Ovary (tissue), 9 donors: ENCODE results near the gene SGMS1. TPM values are rescaled to one million over a fixed set of nuclear protein-coding genes. Genes with fewer than 3 reads are reported as not detected.

ENCODE experiments used
- DNase-seq, 5 donors: peaks; one replicate each; pipeline ENCODE4 v3.0.0-alpha.2; 2019 to 2020
- H3K27ac ChIP-seq, 2 donors: fragments of 200-600 bp; one replicate each; pipeline versions ENCODE4 v1.5.1 to v1.8.0; 2019 to 2022
- H3K27me3 ChIP-seq: fragments of 200-600 bp; one replicate; pipeline ENCODE4 v1.8.0; 2022
- H3K36me3 ChIP-seq: fragments of 200-600 bp; sonication (generic); one replicate; pipeline ENCODE4 v1.5.1; 2019
- H3K4me1 ChIP-seq: one replicate; pipeline ENCODE4 v1.8.1; 2013; ENCODE audit warnings: mild to moderate bottlenecking, moderate library complexity; ENCODE audit not compliant: insufficient read depth
- H3K4me3 ChIP-seq: fragments of 200-600 bp; sonication (generic); one replicate; pipeline ENCODE4 v1.5.1; 2017
- H3K9me3 ChIP-seq, 2 donors: fragments of 200-600 bp in 1 of 2; sonication (generic) in 1 of 2; one replicate each; pipeline versions ENCODE4 v1.5.1 to v1.8.1; 2013 to 2019; ENCODE audit warnings: mild to moderate bottlenecking in 1 of 2, moderate library complexity in 1 of 2
- CTCF ChIP-seq, 3 donors: fragments of 450-650 bp in 2 of 3; fragments of 200-600 bp in 1 of 3; IDR thresholded peaks; one replicate each; pipeline versions ENCODE4 v1.5.1 to v1.8.0; 2016 to 2022; ENCODE audit warnings: antibody characterized with exemption in 3 of 3, mild to moderate bottlenecking in 1 of 3
- EP300 ChIP-seq: sonication (generic); formaldehyde crosslinking; IDR thresholded peaks from one replicate; pipeline ENCODE4 v1.6.1; 2017; ENCODE audit warnings: antibody characterized with exemption
- POLR2A ChIP-seq: fragments of 450-650 bp; IDR thresholded peaks from one replicate; pipeline ENCODE4 v1.6.1; 2017; ENCODE audit warnings: antibody characterized with exemption, mild to moderate bottlenecking, moderate library complexity
- WGBS, 3 donors: extraction: QIAGEN DNeasy Blood & Tissue Kit in 1 of 3; methylation state at CpG; one replicate each; pipeline versions ENCODE4 v1.1.5 to v1.1.7; 2013 to 2017; 5-methylcytosine and 5-hydroxymethylcytosine counted together
- intact Hi-C, 4 donors: fragments of 100-400 bp; cut with DNase I; formaldehyde crosslinking; loops; one replicate each; pipeline versions ENCODE4 v1.11.0 to v1.15.1; 2022 to 2023
- polyA plus RNA-seq, 2 donors: library from polyadenylated mRNA; stranded (reverse); fragments of 200-250 nt in 1 of 2; fragments of 350-450 nt in 1 of 2; fragmentation: Illumina TruSeq in 1 of 2; extraction: RNeasy Lipid Tissue Mini Kit (QIAGEN cat#74804) in 1 of 2; gene quantifications; one replicate each; pipeline ENCODE4 v1.2.3, GENCODE V29; 2013 to 2014
- total RNA-seq, 7 donors: library from RNA; depleted of rRNA in 2 of 7; stranded (reverse); fragments of >200 nt in 2 of 7; fragmentation: NEBNext Ultra II Directional in 3 of 7; extraction: Animal tissue kit (Norgen Biotek cat#: 25700) in 3 of 7; gene quantifications; one replicate each; pipeline versions ENCODE4 v1.1.0 to v1.2.4, GENCODE V29; 2016 to 2023
- donor health status: DM: no; HTN: no; CAD: no; lungs with moderate emphysema.
- donor health status: DM: no; HTN: no; CAD: no.
- donor health status: Bipolar disorder and iron deficiency.
- donor health status: DM: yes; HTN: yes; CAD: no.
- donor health status: DM: no; HTN: no; CAD: no.
- donor health status: DM: yes; HTN: yes; CAD: no.

The SGMS1 gene
- total and polyA plus RNA-seq, 9 donors: 15.6 to 90.0 (median 39.0) TPM

- H3K27me3 ChIP-seq: no peaks in the 10 kb centered on the region
- intact Hi-C loops: no loop called here
- no peak overlapping the region for H3K4me3 ChIP-seq
- DNase-seq: no peak
- 75 to 91% (median 87%) methylated on average over 2 of the region's 2 CpGs for WGBS, 3 donors
- no peaks in the 10 kb centered on the region for H3K9me3 ChIP-seq
- no peak overlapping the region for H3K27ac ChIP-seq
- TF ChIP-seq CTCF (IDR thresholded peaks at IDR 0.05) (no peak), POLR2A (no peak), EP300 (no peak)
- H3K36me3 ChIP-seq: no peaks in the 10 kb centered on the region
- H3K4me1 ChIP-seq: peaks cover 12% of the 10 kb centered on the region
Measured at GRCh38 chr10:50514995-50515394, 108.8 kb downstream of the SGMS1 start.

GRCh38 chr10:50513956-50514355 is 109.8 kb downstream of the SGMS1 start:
- 78 to 96% (median 89%) methylated on average over 5 of the region's 5 CpGs for WGBS, 3 donors
- intact Hi-C loops: no loop called here
- H3K36me3 ChIP-seq: no peaks in the 10 kb centered on the region
- no peak for TF ChIP-seq CTCF (IDR thresholded peaks at IDR 0.05)
- TF ChIP-seq EP300: no peak
- TF ChIP-seq POLR2A: no peak
- no peak overlapping the region for H3K27ac ChIP-seq
- DNase-seq: no peak
- no peak overlapping the region for H3K4me3 ChIP-seq
- no peaks in the 10 kb centered on the region for H3K9me3 ChIP-seq
- peaks cover 12% of the 10 kb centered on the region for H3K4me1 ChIP-seq
- no peaks in the 10 kb centered on the region for H3K27me3 ChIP-seq

GRCh38 chr10:50512743-50513416 is 110.9 kb downstream of the SGMS1 start:
- Histone ChIP-seq H3K4me1 (peaks cover 12% of the 10 kb centered on the region), H3K27ac (no peak overlapping the region), H3K27me3 (no peaks in the 10 kb centered on the region), H3K9me3 (no peaks in the 10 kb centered on the region), H3K4me3 (no peak overlapping the region), H3K36me3 (no peaks in the 10 kb centered on the region)
- 83 to 88% (median 86%) methylated on average over 3 of the region's 3 CpGs for WGBS, 3 donors
- DNase-seq: no peak
- intact Hi-C loops: no loop called here
- no peak for TF ChIP-seq CTCF (IDR thresholded peaks at IDR 0.05)
- TF ChIP-seq EP300: no peak

DNA sequence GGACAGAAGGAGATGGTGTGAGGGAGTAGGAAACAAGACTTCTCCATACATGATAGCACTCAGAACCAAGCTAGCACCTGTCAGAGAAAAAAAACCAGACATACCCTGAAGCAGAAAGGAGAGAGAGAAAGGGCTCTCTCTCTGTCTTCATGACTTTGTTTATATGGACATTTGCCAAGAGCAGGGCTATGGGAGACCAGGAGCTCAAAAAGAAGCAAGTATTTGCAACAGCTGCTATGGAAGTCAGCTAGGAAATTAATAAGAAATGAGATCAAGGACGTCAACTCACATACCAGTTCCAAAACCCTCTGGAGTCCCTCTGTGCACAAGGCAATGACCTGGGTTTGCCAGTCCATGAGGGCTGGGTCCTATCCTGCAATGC is 111.6 kb downstream of the SGMS1 start:
- intact Hi-C loops: no loop called here
- H3K27me3 ChIP-seq: no peaks in the 10 kb centered on the region
- 11 to 44% (median 22%) methylated on average over 1 of the region's 1 CpG for WGBS, 3 donors
- TF ChIP-seq POLR2A: no peak
- TF ChIP-seq EP300: no peak
- TF ChIP-seq CTCF (IDR thresholded peaks at IDR 0.05): no peak
- peaks cover 17% of the 10 kb centered on the region for H3K4me1 ChIP-seq
- no peak for DNase-seq
- H3K4me3 ChIP-seq: no peak overlapping the region
- H3K27ac ChIP-seq: no peak overlapping the region
- H3K36me3 ChIP-seq: no peaks in the 10 kb centered on the region
- no peaks in the 10 kb centered on the region for H3K9me3 ChIP-seq
